Measurements from ENCODE around the gene MITF.

DNA sequence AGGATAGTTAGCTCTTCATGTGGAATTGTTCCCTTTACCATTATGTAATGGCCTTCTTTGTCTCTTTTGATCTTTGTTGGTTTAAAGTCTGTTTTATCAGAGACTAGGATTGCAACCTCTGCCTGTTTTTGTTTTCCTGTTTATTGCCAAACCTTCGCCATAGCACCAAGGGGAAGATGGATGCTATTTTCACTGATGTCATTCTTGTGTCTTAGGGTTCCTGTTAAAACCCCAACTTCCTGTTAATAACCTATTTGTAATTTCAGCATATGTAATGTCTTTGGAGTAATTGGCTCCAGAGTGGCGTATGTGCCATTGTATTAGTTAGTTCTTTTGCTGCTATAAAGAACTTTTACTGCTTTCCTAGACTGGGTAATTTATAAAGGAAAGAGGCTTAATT lies 271.1 kb downstream of the MITF start:
- TF ChIP-seq, protein P1, sequence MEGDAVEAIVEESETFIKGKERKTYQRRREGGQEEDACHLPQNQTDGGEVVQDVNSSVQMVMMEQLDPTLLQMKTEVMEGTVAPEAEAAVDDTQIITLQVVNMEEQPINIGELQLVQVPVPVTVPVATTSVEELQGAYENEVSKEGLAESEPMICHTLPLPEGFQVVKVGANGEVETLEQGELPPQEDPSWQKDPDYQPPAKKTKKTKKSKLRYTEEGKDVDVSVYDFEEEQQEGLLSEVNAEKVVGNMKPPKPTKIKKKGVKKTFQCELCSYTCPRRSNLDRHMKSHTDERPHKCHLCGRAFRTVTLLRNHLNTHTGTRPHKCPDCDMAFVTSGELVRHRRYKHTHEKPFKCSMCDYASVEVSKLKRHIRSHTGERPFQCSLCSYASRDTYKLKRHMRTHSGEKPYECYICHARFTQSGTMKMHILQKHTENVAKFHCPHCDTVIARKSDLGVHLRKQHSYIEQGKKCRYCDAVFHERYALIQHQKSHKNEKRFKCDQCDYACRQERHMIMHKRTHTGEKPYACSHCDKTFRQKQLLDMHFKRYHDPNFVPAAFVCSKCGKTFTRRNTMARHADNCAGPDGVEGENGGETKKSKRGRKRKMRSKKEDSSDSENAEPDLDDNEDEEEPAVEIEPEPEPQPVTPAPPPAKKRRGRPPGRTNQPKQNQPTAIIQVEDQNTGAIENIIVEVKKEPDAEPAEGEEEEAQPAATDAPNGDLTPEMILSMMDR (conservative IDR thresholded peaks at IDR 0.05 in 1 of 2, IDR thresholded peaks at IDR 0.05 in 1 of 2; ENCODE audit: extremely low read depth in 1 of 2, insufficient read depth in 1 of 2, low read depth in 1 of 2, low read length in 2 of 2), result no peak
- TF ChIP-seq EZH2 (IDR thresholded peaks at IDR 0.05; ENCODE audit: borderline replicate concordance, low read length), result no peak

All from mammary epithelial cell (primary cell).